HG03520 (cell line): ENCODE measurements around the gene FNIP2.
"Not testable (repeated sequence)": the region's sequence is repeated elsewhere in the genome, so short reads cannot be mapped to it uniquely, and the experiment has no call there.

Experiments used
- ATAC-seq: cut with Tn5 transposase; IDR thresholded peaks from one replicate; pipeline ENCODE4 v1.9.1; 2021; ENCODE audit warnings: mild to moderate bottlenecking, moderate library complexity; ENCODE audit not compliant: unreplicated experiment

The FNIP2 gene

DNA sequence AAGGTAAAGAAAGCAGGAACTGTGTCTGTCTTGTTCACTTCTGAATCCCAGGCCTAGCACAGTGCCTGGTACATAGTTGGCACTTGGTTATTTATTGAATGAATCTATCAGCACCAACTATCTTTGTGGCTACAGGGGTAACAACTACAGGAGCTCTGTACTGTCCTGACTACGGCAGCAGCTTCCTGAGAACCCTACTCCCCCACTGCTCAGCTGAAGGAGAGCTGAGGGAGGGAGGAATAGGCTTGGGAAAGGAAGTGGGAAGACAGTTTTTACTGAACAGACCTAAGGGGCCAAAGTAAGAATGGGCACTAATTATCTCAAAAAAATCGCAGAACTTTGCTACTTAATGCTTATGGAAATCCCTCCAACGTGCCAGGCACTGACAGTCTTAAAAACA, 178.0 kb downstream of the FNIP2 start:
- no peak for ATAC-seq

DNA sequence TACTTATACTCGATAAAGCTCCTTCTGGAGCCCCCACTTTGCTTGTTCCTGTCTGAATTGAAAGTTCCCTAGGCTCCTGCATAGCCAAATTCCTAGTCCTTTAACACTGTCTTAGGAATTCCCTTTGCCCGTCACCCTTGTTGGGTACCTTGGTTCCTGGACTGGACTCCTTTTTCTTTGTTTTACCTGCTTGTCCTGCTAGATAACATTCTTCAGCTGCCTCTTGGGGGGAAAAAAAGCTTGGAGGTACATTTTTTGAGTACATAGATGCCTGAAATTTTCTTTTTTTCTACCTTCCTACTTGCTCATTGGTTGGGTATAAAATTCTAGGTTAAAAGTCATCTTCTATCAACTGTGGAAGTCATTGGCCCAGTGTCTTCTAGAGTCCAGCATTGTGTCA, 179.2 kb downstream of the FNIP2 start:
- ATAC-seq: no peak

DNA sequence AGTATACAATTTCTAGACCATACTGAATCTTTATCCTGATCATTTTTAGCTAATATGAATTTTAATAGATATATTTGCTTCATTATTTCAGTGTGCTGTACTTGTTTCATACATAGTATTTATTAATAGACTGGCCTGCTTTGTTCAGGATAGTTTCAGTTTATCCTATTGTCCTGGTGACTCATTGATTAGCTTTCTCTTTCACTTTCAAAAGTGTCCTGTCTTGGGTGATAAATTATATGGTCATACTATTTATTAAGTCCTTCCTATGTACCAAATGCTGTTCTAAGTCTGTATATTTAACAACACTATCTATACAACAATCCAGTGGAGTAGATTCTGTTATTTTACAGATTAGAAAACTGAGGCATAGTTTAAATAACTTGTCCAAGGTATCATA, 180.3 kb downstream of the FNIP2 start:
- no peak for ATAC-seq

DNA sequence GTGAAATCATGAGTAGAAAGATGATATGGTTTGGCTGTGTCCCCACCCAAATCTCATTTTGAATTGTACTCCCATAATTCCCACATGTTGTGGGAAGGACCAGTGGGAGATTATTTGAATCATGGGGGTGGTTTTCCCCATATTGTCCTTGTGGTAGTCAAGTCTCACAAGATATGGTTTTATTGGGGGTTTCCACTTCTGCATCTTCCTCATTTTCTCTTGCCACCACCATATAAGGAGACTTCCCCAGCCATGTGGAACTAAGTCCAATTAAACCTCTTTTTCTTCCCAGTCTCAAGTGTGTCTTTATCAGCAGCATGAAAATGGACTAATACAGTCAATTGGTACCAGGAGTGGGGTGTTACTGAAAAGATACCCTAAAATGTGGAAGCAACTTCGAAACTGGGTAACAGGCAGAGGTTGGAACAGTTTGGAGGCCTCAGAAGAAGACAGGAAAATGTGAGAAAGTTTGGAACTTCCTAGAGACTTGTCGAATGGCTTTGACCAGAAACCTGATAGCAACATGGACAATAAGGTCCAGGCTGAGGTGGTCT, 183.5 kb downstream of the FNIP2 start:
- ATAC-seq: not testable (repeated sequence)

DNA sequence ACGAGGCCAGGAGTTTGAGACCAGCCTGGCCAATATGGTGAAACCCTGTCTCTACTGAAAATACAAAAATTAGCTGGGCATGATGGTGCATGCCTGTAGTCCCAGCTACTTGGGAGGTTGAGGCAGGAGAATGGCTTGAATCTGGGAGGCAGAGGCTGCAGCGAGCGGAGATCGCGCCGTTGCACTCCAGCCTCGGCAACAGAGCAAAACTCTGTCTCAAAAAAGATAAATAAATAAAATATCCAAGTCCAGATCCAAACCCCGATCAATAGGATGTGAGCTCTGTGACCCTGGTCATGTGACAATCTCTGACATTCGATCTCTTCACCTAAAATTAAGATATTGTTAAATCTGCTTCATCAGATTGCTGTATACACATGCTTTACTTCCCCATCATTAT, 187.5 kb downstream of the FNIP2 start:
- ATAC-seq: not testable (repeated sequence)

DNA sequence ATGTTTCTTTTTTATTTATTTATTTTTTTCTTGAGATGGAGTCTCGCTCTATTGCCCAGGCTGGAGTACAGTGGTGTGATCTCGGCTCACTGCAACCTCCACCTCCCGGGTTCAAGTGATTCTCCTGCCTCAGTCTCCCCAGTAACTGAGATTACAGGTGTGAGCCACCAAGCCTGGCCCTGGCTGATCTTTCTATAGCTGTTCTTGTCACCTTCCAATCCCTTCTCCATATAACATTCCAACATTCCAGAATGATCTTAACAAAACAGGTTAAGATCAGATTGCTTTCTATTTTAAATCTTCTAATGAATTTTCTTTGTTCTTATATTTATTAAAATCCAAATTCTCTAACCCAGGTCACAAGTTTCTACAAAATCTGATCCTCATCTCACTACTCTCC, 188.1 kb downstream of the FNIP2 start:
- ATAC-seq: not testable (repeated sequence)
